ENCODE measurements around the gene SLC17A4.

DNA sequence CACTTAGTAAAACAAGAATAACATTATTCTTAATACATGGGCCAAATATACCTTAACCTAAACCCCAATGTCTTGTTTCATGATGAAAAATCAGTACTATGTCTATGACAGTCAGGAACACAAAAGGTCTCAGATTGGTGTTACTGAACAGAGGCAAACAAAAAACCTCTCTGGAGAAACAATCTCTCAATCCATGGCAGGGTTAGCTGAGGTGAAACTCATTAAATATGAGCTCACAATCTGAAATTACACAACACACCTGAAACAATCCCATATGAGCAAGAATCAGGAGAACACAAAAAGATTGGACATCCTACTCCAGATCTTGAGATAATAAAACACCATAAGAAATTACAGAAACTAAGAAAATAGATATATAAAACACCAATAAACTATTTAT is 6.5 kb upstream of the SLC17A4 start:
- TF ChIP-seq, protein P1, sequence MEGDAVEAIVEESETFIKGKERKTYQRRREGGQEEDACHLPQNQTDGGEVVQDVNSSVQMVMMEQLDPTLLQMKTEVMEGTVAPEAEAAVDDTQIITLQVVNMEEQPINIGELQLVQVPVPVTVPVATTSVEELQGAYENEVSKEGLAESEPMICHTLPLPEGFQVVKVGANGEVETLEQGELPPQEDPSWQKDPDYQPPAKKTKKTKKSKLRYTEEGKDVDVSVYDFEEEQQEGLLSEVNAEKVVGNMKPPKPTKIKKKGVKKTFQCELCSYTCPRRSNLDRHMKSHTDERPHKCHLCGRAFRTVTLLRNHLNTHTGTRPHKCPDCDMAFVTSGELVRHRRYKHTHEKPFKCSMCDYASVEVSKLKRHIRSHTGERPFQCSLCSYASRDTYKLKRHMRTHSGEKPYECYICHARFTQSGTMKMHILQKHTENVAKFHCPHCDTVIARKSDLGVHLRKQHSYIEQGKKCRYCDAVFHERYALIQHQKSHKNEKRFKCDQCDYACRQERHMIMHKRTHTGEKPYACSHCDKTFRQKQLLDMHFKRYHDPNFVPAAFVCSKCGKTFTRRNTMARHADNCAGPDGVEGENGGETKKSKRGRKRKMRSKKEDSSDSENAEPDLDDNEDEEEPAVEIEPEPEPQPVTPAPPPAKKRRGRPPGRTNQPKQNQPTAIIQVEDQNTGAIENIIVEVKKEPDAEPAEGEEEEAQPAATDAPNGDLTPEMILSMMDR (IDR thresholded peaks at IDR 0.05; ENCODE audit: low read depth, low read length): no peak
- no peak for TF ChIP-seq EZH2phosphoT487 (IDR thresholded peaks at IDR 0.05; ENCODE audit: low read depth)

Measured in OCI-LY3 (cell line).